GM18868 (cell line): ENCODE data around the gene TLNRD1.
A peak's percentile ranks its signal among the peaks of the same experiment; 100 is the strongest.
"Not testable (repeated sequence)": the region's sequence is repeated elsewhere in the genome, so short reads cannot be mapped to it uniquely, and the experiment has no call there.

Experiments
- ATAC-seq: cut with Tn5 transposase; IDR thresholded peaks from one replicate; pipeline ENCODE4 v1.9.1; 2021; ENCODE audit warnings: mild to moderate bottlenecking, moderate library complexity; ENCODE audit not compliant: unreplicated experiment

Gene TLNRD1

DNA sequence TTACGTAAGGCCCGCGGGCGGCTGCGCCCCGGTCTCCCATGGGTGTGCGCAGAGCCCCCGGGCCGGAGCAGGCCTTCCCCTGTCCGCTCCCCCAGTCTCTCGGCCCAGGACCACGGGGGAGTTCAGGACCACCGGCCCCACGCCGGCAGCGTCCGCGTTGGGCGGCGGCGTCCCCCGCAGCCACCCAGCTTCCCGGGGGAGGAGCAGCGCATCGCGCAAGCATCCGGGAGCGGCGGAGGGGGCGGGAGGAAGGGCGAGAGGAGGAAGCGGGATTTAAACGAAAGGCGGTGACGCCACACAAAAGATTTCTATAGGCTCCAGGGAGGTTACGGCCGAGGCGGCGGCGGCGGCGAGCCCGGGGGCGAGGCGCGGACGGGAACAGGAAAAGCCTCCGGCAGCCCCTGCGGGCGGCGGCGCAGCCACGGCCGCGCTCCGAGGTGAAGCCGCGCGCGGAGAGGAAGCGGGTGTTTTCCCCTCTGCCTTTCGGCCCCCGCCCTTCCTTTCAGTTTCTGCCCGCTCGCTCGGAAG, at the start of gene TLNRD1:
Gene TLNRD1 (plus strand): TSS at position 300 of the 528 bp plus-strand sequence. CDS start 1,349 bp downstream, outside the sequence.
- peak; percentile 56 for ATAC-seq

DNA sequence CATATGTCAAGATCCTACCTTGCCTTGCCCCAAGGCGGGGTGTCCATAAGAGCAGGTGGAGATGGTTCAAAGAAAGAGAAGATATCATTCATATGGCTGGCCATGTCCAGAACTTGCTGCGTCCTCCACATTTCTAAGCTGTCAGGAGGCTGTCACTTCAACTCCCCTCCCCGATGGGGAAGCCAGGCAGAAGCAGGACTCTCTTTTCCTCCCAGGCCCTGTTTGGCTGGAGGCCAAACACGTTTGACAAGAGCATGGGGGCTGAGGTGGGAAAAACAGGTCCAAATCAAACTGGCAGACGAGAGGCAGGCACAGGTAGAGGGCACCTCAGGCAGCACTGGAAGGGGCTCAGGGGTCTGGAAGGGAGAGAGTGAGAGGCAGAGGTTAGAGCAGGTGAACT, 48.8 kb upstream of the TLNRD1 start:
- ATAC-seq = no peak

DNA sequence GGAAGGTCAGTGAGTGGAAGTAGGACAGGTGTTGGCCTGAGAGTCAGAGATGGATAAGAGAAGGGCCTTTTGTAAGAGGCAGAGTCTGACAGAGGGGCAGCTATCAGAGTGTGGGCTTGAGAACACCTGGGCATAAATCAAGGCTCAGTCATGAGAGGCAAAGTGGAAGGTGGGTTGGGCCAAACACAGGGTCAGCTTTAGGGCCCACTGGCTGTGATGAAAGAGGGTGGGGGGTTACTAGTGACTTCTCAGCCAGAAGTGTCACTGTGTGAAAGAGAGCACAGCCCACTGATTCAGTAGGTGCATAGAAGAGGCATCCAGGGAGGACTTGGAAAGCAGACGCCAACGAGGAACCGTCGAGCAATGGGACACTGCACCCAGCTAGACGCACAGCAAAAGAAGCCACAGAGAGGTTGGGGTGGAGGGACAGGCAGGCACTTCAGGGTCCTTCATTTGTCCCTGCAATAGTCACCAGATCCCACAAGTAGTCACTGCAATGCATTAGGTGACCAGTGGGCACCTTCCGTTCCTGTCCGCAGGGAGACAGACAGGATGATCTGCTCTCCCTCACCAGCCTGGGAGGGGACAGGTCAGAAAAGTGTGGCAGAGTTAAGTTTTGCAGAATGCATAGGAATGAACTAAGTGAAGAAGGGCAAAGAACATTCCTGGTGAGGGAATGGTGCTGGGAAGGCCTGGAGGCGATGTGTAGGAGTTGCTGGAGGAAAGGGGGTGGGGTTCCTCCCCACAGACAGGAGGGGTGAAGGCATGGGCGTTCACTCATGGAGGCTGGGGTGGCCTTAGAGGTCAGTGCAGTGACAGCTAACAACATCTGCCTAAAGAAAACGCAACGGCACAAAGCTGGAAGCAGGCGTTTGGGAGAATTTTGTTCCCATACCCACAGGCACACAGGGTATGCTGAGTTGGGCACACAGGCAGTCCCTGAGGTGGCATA, 47.4 kb upstream of the TLNRD1 start:
- no peak for ATAC-seq

DNA sequence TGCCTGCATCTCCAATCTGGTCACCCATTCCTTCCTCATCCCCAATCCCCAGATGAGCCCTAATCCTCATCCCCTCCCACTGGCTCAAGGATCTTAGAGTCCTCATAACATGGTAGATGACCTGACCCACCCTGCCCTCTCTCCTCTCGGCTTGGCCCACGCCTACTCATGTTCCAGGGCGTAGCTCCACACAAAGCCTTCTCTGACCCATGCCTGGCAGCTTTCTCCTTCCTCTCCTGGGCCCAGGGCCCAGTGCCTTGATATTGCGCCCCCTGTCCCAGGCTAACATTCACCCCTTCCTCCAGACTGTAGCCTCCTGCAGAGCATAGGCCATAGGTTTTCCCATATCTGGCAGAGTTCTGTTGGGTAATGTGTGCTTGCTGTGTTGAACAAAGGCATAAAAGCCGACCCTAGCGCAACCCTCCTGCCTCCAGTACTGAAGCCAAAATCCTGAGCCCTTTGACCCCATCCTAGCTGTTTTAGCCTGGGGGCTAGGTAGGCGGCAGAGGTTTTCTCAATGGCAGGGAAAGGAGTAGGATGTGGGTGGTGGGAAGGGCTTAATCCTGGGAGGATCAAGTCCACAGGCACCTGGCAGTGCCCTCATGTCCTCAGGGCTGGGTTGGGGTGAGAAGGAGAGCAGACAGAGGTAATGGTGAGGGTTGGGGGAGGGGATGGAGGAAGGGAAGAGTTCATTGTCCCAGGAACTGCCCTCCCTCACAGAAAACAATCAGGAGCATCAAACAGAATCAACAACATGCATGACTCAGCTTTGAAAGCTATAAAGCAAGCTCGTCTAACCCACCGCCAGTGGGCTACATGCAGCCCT, 46.6 kb upstream of the TLNRD1 start:
- ATAC-seq = no peak

DNA sequence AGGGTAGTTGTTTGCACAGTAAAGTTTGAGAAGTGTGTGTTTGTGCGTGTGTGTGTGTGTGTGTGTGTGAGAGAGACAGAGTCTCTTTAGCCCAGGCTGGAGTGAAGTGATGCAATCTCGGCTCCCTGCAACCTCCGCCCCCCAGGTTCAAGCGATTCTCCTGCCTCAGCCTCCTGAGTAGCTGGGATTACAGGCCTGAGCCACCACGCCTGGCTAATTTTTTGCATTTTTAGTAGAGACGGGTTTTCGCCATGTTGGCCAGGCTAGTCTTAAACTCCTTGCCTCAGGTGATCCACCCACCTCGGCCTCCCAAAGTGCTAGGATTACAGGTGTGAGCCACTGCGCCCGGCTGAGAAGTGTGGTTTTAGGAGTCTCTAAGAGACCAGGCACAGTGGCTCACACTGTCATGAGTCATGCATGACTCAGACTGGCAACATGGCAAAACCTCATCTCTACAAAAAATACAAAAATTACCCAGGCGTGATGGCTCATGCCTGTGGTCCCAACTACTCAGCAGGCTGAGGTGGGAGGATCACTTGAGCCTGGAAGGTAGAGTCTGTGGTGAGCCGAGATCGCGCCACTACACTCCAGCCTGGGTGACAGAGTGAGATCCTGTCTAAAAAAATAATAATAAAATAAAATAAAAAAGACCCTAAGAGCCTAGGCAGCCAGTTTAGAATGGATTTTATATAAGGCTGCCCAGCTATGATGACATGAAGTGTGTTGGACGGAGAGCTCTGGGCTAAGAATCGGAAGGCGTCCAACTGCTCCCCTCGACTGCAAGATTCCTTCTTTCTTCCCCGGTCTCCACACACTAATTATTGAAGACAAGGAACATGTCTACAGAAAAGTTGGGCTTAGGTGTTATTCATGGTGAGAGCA, 44.9 kb upstream of the TLNRD1 start:
- ATAC-seq = not testable (repeated sequence)

DNA sequence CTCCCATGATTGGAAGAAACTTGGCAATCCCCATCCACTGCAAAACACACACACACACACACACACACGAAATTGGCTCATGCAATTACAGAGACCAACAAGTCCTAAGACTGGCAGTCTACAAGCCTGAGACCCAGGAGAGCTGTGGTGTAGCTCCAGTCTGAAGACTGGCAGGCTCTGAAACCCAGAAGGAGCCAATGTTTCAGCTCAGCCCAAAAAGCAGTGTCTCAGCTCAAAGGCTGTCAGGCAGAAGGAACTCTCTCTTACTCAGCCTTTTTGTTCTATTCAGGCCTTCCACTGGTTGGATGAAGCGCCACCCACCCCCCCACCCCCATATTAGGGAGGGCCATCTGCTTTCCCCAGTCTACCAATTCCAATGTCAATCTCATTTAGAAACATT, 43.2 kb upstream of the TLNRD1 start:
- no peak for ATAC-seq

DNA sequence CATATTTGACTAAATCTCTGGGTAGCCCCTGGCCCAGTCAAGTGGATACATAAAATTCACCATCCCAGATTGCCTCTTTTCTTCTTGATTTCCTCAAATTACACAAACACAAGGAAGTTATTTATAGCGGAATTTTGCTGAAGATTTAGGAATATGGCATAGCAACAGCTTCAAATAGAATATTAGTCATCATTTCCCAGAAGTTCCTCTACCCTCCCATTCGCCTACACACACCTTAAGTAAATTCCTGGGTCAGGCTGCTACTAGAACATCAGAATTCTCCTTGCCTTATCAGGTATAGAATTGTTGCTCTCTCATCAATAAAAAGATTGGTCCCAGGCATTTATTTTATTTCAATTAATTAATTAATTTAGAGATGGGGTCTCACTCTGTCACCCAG, 42.7 kb upstream of the TLNRD1 start:
- no peak for ATAC-seq

DNA sequence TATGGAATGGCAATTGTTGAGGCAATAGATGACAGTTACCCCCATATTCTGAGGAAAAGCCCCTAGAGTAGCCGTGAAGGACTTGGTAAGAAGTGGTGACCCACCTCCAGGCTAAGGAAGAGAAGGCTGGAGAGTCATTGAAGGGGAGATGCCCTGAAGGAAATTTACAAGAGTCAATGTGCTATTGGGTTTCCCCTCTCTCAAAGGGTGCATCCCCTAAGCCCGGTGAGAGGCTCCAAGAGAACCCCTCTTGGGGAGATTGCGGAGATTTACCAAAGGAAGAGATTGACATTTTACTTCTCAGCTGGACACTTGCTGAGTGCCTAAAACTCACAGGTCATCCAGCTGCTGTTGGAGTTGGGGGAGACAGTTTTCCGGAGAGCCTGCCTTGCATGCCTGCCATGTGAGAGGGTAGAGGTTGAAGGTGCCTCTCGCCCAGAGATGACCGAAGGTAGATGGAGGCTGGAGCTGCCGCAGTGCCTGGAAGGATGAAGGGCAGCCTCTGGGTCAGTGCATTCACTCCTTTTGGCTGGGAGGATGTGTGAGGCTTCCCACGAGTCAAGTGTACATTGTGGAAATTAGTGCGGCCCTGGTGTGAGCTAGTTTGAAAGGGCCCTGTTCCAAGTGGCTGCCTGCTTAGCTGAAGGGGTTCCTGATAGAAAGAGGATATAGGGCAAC, 41.8 kb upstream of the TLNRD1 start:
- no peak for ATAC-seq

DNA sequence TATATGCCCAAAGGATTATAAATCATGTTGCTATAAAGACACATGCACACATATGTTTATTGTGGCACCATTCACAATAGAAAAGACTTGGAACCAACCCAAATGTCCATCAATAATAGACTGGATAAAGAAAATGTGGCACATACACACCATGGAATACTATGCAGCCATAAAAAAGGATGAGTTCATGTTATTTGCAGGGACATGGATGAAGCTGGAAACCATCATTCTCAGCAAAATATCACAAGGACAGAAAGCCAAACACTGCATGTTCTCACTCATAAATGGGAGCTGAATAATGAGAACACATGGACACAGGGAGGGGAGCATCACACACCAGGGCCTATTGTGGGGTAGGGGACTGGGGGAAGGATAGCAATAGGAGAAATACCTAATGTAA, 35.3 kb upstream of the TLNRD1 start:
- ATAC-seq = not testable (repeated sequence)

DNA sequence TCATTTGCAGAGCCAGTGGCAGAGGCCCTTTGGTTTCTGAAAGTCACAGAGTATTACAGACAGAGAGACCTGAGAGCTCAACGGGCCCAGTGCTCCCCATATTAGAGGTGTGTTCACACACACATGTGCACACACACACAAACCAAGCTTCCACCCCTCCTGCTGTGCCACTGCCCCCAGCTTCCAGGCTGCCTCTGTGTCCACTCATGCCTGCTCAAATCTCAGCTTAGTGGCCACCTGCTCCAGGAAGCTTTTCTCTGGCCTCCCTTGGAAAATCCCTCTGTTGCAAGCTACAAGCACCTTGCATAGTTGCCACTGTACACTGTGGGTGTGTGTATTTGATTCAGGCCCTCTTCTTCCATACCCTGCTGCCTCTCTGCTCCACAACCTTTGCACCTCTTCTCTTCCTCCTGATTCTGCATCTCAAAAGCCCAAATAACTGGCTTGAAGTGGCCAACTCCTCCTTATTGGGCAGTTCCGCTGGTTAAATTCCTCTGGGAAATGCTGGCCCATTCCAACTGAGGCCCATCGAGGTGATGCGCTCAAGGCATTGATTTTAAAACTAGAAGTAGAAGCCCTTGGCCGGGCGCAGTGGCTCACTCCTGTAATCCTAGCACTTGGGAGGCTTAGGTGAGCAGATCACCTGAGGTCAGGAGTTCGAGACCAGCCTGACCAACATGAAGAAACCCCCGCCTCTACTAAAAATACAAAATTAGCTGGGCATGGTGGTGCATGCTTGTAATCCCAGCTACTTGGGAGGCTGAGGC, 34.1 kb upstream of the TLNRD1 start:
- no peak for ATAC-seq

DNA sequence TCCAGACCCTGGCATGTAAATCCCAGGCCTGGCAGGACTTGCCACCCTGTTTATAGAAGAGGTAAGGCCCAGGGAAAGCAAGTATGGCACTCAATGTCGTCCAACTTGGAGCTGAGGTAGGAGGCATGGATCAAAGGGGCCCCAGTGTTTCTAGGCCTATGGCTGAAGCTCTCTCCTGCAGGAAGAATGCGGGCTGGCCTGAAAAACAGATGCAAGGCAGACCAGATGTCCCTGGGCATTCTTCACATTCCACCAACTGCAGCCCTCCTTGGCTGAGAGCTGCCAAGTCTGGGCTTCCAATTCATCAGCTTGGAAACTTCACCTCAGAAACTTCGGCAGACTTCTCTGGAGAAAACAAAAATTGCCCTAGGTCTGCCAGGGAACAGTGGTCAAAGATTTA, 33.3 kb upstream of the TLNRD1 start:
- no peak for ATAC-seq

DNA sequence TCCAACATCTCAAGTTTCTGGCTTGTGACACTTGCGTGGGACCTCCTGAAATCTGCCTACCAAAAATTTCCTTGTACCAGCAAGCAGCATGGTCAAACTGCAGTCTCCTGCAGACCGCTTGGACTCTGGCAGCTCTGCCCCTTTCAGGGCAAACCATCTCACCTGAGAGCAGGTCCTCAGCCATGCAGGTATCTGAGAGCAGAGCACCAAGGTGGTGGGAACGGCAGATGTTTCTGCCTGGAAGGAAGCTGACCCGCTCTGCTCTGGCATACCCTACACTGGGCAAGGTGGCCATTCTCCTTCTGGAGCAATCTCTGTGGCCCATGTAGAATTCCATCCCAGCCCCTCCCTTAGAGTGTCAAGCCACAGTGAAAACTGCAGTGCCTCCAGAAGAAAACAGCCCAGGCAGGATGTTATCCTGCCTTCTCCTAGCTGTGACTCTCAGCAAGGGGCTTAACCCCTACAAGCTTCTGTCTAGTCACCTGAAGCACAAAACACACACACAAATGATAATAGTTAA, 32.7 kb upstream of the TLNRD1 start:
- ATAC-seq = no peak

DNA sequence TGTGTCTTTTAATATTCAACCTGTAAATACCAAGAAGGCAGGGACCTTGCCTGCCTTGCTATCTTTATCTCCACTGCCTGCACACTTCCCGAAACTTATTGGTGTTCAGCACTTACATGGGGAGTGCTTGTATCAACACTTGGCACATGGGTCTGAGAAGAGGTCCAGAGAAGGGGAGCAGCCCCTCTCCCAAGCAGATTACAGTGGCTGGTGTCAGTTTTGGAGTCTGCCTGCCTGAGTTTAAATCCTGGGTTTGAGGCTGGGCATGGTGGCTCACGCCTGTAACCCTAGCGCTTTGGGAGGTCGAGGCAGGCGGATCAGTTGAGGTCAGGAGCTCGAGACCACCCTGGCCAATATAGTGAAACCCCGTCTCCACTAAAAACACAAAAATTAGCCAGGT, 31.4 kb upstream of the TLNRD1 start:
- no peak for ATAC-seq

DNA sequence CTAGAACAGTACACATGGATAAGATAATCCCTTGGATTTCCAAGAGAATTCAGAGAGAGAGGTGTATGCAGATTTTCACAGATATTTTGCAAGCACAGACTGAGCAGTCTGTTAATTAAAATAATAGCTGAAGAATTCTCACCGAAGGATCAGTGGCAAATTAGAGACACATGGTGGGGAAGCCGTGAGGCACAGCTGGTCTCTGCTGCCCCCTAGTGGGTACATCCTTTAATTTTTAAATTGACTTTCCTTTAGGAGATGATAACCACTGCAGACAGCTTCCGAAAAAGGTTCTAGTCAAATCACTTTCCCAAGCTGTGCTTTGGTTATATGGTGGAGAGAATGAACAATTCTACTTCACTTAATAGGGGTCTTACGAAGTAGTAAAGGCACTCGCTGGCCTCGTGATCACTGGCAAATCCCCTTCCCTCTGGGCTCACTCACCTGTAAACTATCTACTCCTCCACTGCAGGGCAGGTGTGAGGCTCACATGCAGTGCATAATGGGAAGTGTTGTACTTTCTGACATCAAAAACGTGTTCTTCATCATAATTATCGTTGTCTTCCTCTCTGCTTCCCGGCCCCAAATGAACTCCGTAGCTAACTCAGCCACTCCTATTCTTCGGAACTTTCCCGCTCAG, 30.6 kb upstream of the TLNRD1 start:
- no peak for ATAC-seq

DNA sequence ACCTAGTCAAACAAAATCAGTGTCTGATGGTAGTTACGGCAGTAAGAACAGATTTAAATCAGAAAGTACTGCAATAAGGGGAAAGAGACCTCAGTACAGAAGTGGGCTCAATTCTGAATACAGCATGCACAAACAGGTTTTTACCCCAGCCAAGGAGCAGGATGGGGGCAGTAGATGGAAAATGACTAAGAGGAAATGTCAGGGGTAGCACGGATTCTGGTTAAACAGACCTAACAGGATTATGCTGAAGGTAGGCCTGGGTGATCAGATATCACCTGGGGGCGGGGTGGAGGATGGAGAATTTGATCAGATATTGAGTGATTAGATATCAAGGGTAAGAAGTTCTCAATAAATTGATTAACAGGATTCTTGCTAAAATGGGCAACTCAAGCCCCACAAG, 30.1 kb upstream of the TLNRD1 start:
- no peak for ATAC-seq

DNA sequence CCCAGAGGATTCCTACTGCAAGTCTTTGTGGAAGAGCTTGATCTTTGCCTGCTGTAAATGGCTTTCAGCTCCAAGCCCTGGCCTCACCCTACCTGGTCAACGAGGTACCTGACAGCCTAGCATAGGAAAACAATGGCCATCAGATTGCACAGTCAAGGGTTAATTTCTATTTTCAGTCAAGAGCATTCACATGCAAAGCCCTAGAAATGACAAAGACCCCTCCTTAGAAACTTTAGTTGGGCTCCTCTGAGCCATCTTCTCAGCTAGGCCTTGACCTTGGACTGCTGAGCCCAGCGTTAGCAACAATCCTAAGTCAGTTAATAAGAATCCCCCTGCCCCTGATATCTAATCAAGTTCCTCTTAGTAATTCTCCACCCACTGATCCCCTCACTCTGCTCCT, 29.6 kb upstream of the TLNRD1 start:
- ATAC-seq = no peak

DNA sequence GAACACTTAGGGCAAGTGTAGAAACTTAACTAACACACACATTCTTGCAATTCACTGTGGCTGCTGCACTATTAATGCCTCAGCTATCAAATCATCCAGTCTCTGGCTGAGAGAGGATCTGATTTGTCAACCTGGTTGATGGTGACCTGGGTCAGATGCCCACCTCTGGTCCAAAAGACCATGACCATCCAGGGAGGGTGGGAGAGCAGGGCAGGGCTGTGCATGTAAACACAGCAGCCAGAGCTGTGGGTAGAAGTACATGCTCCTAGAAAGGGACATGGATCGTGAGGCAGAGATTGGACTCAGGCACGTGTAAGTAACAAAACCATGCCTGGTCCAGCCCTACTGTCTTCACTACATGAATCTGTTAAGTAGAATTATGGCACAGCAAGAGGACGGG, 28.4 kb upstream of the TLNRD1 start:
- no peak for ATAC-seq

DNA sequence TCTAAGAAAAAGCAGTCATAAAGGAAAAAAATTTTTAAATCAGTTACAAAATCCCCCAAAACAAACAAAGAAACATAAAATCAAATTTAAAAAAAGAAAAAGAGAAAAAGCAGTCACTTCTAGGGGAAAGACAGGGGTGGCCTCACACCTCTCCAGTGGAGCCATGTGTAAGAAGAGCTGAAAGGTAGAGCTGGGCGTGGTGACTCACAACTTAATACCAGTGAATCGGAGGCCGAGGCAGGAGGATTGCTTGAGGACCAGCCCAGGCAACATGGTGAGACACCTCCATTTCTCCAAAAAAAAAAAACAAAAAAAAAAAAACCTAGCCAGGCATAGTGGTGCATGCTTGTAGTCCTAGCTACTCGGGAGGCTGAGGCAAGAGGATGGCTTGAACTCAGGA, 25.8 kb upstream of the TLNRD1 start:
- ATAC-seq = no peak

DNA sequence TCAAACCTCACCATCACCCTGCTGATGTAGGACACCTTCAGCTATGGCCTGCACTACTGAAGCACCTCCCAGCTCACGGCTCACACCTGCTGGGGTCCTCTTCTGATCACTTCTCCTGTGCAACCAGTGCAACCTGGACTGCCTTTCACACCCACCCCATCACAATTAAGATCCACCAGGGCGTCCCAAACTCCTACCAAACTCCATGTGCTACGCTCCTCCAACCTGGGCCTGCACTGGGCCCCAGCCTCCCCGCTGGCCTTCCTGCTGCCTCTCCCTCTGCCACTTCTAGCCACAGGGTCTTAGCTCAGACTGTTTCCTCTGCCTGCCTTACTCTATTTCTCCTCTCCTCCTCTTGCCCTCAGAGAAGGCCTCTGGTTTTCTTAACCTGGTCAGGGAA, 23.9 kb upstream of the TLNRD1 start:
- no peak for ATAC-seq
